K562 (cell line): ENCODE data around the gene SEMA6C. TPM values are rescaled to one million over a fixed set of nuclear protein-coding genes. Genes with fewer than 3 reads are reported as not detected.

Experiments
- ARNT ChIP-seq, 2 experiments: fragments of 450-650 bp; IDR thresholded peaks; 2 replicates each; pipeline ENCODE4 v1.6.1; 2016; ENCODE audit warnings: mild to moderate bottlenecking in 1 of 2
- ERF ChIP-seq: fragments of 450-650 bp; formaldehyde crosslinking; IDR thresholded peaks from 2 replicates; pipeline ENCODE4 v1.4.0; 2020; ENCODE audit warnings: mild to moderate bottlenecking, mixed read lengths
- FOS ChIP-seq: IDR thresholded peaks from 3 replicates; pipeline ENCODE4 v1.6.1; 2011; ENCODE audit not compliant: insufficient read length; ENCODE audit errors: extremely low read depth
- L3MBTL2 ChIP-seq: fragments of 450-650 bp; IDR thresholded peaks from 2 replicates; pipeline ENCODE4 v1.6.1; 2016; ENCODE audit warnings: mild to moderate bottlenecking, moderate library complexity
- MGA ChIP-seq: fragments of 450-650 bp; IDR thresholded peaks from 2 replicates; pipeline ENCODE4 v1.6.1; 2016; ENCODE audit warnings: mild to moderate bottlenecking, moderate library complexity
- MYBL2 ChIP-seq, 2 experiments: fragments of 450-650 bp in 1 of 2; sonication (generic) in 1 of 2; formaldehyde crosslinking in 1 of 2; IDR thresholded peaks; 2 replicates each; pipeline versions ENCODE4 v1.6.1 to v1.8.1; 2017 to 2022; ENCODE audit warnings: borderline replicate concordance in 1 of 2, inconsistent platforms in 1 of 2, low read depth in 1 of 2, mild to moderate bottlenecking in 1 of 2, missing genetic modification reagents in 1 of 2, moderate library complexity in 1 of 2
- NR2C2 ChIP-seq, 2 experiments: fragments of 200-800 bp in 1 of 2; sonication (Bioruptor generic) in 1 of 2; sonication (generic) in 1 of 2; formaldehyde crosslinking in 1 of 2; IDR thresholded peaks; 2 replicates each; pipeline versions ENCODE4 v1.6.1 to v1.8.0; 2016 to 2022; ENCODE audit warnings: mild to moderate bottlenecking in 1 of 2, missing compliant biosample characterization in 1 of 2, missing genetic modification characterization in 1 of 2, missing genetic modification reagents in 1 of 2
- UBTF ChIP-seq, 2 experiments: IDR thresholded peaks; 2 replicates each; pipeline ENCODE4 v1.6.1; 2012; ENCODE audit warnings: improper control_type of control experiment in 2 of 2, low read depth in 2 of 2, low read length in 2 of 2, borderline replicate concordance in 1 of 2
- ZNF263 ChIP-seq: sonication (generic); formaldehyde crosslinking; IDR thresholded peaks from 2 replicates; pipeline ENCODE4 v1.8.0; 2022; ENCODE audit warnings: mild to moderate bottlenecking, missing genetic modification reagents, borderline replicate concordance
- ZNF644 ChIP-seq: fragments of 200-800 bp; sonication (Bioruptor generic); IDR thresholded peaks from 2 replicates; pipeline ENCODE4 v1.6.1; 2016; ENCODE audit warnings: low read depth, missing genetic modification characterization, missing compliant biosample characterization
- polyA plus RNA-seq, 8 experiments: library from polyadenylated mRNA; depleted of rRNA in 4 of 8; stranded (reverse) in 5 of 8; unstranded in 3 of 8; fragments of >200 nt; fragmentation: Nextera tagmentation in 2 of 8; fragmentation: Illumina TruSeq in 1 of 8; extraction: Ambion mirVana in 2 of 8; extraction: Trizol in 1 of 8; gene quantifications; 2 replicates each; pipeline versions ENCODE4 v1.2.1 to v1.2.3, GENCODE V29; 2011 to 2014; ENCODE audit warnings: inconsistent platforms in 1 of 8, missing spikeins in 1 of 8
- total RNA-seq, 7 experiments: library from RNA; depleted of rRNA in 6 of 7; stranded (reverse); fragments of >200 nt in 6 of 7; fragmentation: Illumina TruSeq in 2 of 7; extraction: Trizol in 2 of 7; gene quantifications; 2 replicates each; pipeline versions ENCODE4 v1.2.1 to v1.2.3, GENCODE V29; 2011 to 2021; ENCODE audit warnings: low replicate concordance in 1 of 7

Gene SEMA6C
- total and polyA plus RNA-seq, 9 of the 15 experiments (the other 6 are each of a cell fraction or from before 2014, with no cell fraction given) = 0.03 to 4.6 (median 0.95) TPM

DNA sequence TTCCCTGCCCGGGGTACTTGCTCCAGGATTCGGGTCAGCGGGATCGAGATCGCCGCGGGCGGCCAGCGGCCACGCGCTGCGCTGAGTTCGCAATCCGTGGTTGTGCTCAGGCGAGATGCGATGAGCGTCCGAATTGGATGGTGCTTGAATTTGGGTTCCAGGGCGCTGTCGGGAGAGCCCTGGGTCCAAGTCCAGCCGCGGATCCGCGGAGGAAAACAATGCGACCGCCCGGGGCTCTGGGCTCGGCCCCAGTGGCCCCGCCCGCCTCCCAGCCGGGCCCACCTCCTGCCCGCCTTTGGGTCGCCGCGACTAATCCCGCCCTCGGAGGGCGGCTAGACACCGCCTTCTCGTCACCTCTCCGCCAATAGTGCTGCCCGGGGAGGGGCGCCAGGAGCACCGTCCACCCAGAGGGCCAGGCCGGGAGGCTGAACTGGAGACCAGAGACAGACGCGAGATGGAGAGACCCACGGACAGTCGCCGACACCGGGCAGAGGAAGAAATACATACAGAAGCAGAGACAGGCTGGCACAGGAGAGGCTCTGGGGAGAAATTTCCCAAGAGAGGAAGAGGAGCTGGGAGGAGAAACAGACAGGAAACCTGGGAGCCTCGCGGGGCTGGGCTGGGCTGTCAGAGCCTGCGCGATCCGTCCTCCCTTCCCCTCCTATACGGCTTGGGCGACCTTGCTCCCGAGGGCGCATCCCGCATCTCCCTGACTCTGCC lies at the start of gene SEMA6C (continued):
- TF ChIP-seq MGA = no peak
- TF ChIP-seq ERF (CRISPR knock-in tag) = 0 out of 2 replicates have a peak, but pooled peaks have one; percentile 23
- TF ChIP-seq ARNT (IDR thresholded peaks at IDR 0.05) = no peak
- TF ChIP-seq FOS = peak; percentile 25
- no peak for TF ChIP-seq UBTF (IDR thresholded peaks at IDR 0.05; ENCODE audit: borderline replicate concordance in 1 of 2, low read depth in 2 of 2, low read length in 2 of 2)
- TF ChIP-seq NR2C2 (CRISPR knock-in tag; IDR thresholded peaks at IDR 0.05) = 0 out of 2 replicates have a peak, but pooled peaks have one; percentile 5
- no peak for TF ChIP-seq NR2C2 (tag; IDR thresholded peaks at IDR 0.05)
- TF ChIP-seq MYBL2 (IDR thresholded peaks at IDR 0.05; ENCODE audit: low read depth) = no peak
- TF ChIP-seq MYBL2 (CRISPR knock-in tag; IDR thresholded peaks at IDR 0.05; ENCODE audit: borderline replicate concordance) = no peak
- no peak for TF ChIP-seq ZNF644
- peak; percentile 66; the same call in 1 of the 2 replicates for TF ChIP-seq L3MBTL2
- peak; percentile 98 for TF ChIP-seq ZNF263
